ENCODE results near the gene TTC4. TPM values are rescaled to one million over a fixed set of nuclear protein-coding genes. Genes with fewer than 3 reads are reported as not detected.

The TTC4 gene, protein sequence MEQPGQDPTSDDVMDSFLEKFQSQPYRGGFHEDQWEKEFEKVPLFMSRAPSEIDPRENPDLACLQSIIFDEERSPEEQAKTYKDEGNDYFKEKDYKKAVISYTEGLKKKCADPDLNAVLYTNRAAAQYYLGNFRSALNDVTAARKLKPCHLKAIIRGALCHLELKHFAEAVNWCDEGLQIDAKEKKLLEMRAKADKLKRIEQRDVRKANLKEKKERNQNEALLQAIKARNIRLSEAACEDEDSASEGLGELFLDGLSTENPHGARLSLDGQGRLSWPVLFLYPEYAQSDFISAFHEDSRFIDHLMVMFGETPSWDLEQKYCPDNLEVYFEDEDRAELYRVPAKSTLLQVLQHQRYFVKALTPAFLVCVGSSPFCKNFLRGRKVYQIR
- total RNA-seq (2021): 30.0 and 30.8 TPM in 2 replicates
- long read RNA-seq, transcript TTC4-201 (10 exons, 2,395 nt): major isoform, 308 of 344 reads
- long read RNA-seq, partial matches to known transcripts: 2 of 344 reads
- long read RNA-seq, other reads (novel, unspliced or antisense): 33 of 344 reads

- Histone ChIP-seq H3K79me1 (ENCODE audit: insufficient read depth, low read depth, low read length, poor library complexity, severe bottlenecking) (peaks cover 2% of the 10 kb centered on the region), H3K27ac (ENCODE audit: insufficient read length, low read depth, low read length) (no peak within 1 kb of the TSS), H3K14ac (ENCODE audit: insufficient read depth, low read length) (peak within 1 kb of the TSS; percentile 93), H2BK120ac (ENCODE audit: low read depth, low read length, poor library complexity, severe bottlenecking) (no peak within 1 kb of the TSS), H4K20me1 (ENCODE audit: control insufficient read depth, insufficient read depth, insufficient read length) (no peaks in the 10 kb centered on the region), H3T11ph (ENCODE audit: low read length) (no peak within 1 kb of the TSS), H2BK20ac (ENCODE audit: low read depth, low read length, poor library complexity, severe bottlenecking) (no peak within 1 kb of the TSS), H2BK15ac (ENCODE audit: low read depth, low read length) (no peak within 1 kb of the TSS), H3K9ac (ENCODE audit: extremely low read depth, insufficient read length, low read length) (peak within 1 kb of the TSS; percentile 86), H3K4ac (ENCODE audit: low read depth, low read length) (no peak within 1 kb of the TSS), H3K23ac (ENCODE audit: insufficient read length, low read depth, low read length) (no peak within 1 kb of the TSS), H3K4me2 (ENCODE audit: insufficient read depth, insufficient read length, low read length) (peak within 1 kb of the TSS; percentile 94), H3K18ac (ENCODE audit: insufficient read length, low read depth, low read length) (peak within 1 kb of the TSS; percentile 81), H3K56ac (ENCODE audit: insufficient read length, low read depth, low read length) (no peak within 1 kb of the TSS), H4K91ac (ENCODE audit: insufficient read length, low read depth, low read length) (no peak within 1 kb of the TSS), H3K9me3 (ENCODE audit: control insufficient read depth, low read depth, low read length) (no peaks in the 10 kb centered on the region), H3K79me2 (ENCODE audit: insufficient read depth, low read length) (no peaks in the 10 kb centered on the region), H2BK5ac (ENCODE audit: insufficient read length, low read length) (no peak within 1 kb of the TSS), H4K8ac (replicated peaks; ENCODE audit: insufficient read length, low read depth, low read length) (peak within 1 kb of the TSS; percentile 63), H2AK5ac (ENCODE audit: insufficient read length, low read length) (no peak within 1 kb of the TSS), H4K5ac (ENCODE audit: insufficient read length, low read depth, low read length) (no peak within 1 kb of the TSS), H3K23me2 (ENCODE audit: insufficient read length, low read depth, low read length, poor library complexity, severe bottlenecking) (peaks cover 7% of the 10 kb centered on the region), H2AFZ (ENCODE audit: low read length) (peak within 1 kb of the TSS; percentile 93), H2BK12ac (ENCODE audit: insufficient read length, low read depth, low read length) (no peak within 1 kb of the TSS), H3K4me1 (ENCODE audit: insufficient read depth, low read length) (no peaks in the 10 kb centered on the region), H3K27me3 (ENCODE audit: insufficient read depth, low read length) (no peaks in the 10 kb centered on the region)
- no peak for TF ChIP-seq CTCF (conservative IDR thresholded peaks at IDR 0.05)
- Mint-ChIP-seq H3K36me3 (ENCODE audit: insufficient read depth in 1 of 3, low read depth in 3 of 3) (peaks cover 6 to 21% (median 18%) of the 10 kb centered on the region in 3 experiments; a peak in 6 of 7 replicates), H3K4me1 (peaks cover 13 to 14% of the 10 kb centered on the region in 2 experiments), H3K4me3 (peak within 1 kb of the TSS; percentile 88 to 91), H3K9me3 (no peaks in the 10 kb centered on the region), H3K27ac (peak within 1 kb of the TSS; percentile 50 to 88 (median 87); a peak in 6 of 7 replicates), H3K27me3 (ENCODE audit: low read depth) (peaks cover 31% of the 10 kb centered on the region)
- WGBS (ENCODE audit: extremely low coverage, insufficient read length, low lambda C conversion rate): no CpG with 5 or more reads among the region's 51 CpGs
- peak; percentile 85 for DNase-seq
Measured at GRCh38 chr1:54715493-54716298, at the start of gene TTC4. Gene TTC4 (plus strand): TSS chr1:54715861. CDS start chr1:54715909, 48 bp downstream.
